GM21737 (cell line): ENCODE results near the gene PAPSS2.

Experiments used
- ATAC-seq: cut with Tn5 transposase; IDR thresholded peaks from one replicate; pipeline ENCODE4 v1.9.1; 2021; ENCODE audit warnings: mild to moderate bottlenecking, moderate library complexity; ENCODE audit not compliant: unreplicated experiment

The PAPSS2 gene

GRCh38 chr10:87775766-87776165 is 116.1 kb downstream of the PAPSS2 start:
- no peak for ATAC-seq

GRCh38 chr10:87776328-87776727 is 116.7 kb downstream of the PAPSS2 start:
- no peak for ATAC-seq

GRCh38 chr10:87781545-87781944 is 121.9 kb downstream of the PAPSS2 start:
- ATAC-seq, result no peak

GRCh38 chr10:87782721-87783120 is 123.0 kb downstream of the PAPSS2 start:
- ATAC-seq, result no peak

GRCh38 chr10:87786421-87786820 is 126.7 kb downstream of the PAPSS2 start:
- ATAC-seq, result no peak

- no peak for ATAC-seq
Measured at GRCh38 chr10:87790185-87790584, 130.5 kb downstream of the PAPSS2 start.

GRCh38 chr10:87794285-87794684 is 134.6 kb downstream of the PAPSS2 start:
- no peak for ATAC-seq
